Karpas-422 (cell line): ENCODE results near the gene FAM13A. TPM values are rescaled to one million over a fixed set of nuclear protein-coding genes. Genes with fewer than 3 reads are reported as not detected.

Experiments used
- DNase-seq: peaks from one replicate; pipeline ENCODE4 v3.0.0-alpha.2; 2015
- H2AFZ ChIP-seq: fragments of 200-600 bp; sonication (generic); 2 replicates; pipeline ENCODE4 v1.6.1; 2014; ENCODE audit warnings: antibody characterized with exemption, low read length, mixed read lengths
- H3K27ac ChIP-seq: fragments of 200-600 bp; sonication (generic); 2 replicates; pipeline ENCODE4 v1.5.1; 2014; ENCODE audit warnings: mild to moderate bottlenecking, low read length, moderate library complexity
- H3K27me3 ChIP-seq: fragments of 200-600 bp; sonication (generic); 2 replicates; pipeline ENCODE4 v1.6.1; 2014; ENCODE audit warnings: low read length, mixed read lengths
- H3K36me3 ChIP-seq: fragments of 200-600 bp; sonication (generic); 2 replicates; pipeline ENCODE4 v1.6.1; 2014; ENCODE audit warnings: low read length, mixed read lengths; ENCODE audit not compliant: insufficient read depth
- H3K4me1 ChIP-seq: fragments of 200-600 bp; sonication (generic); 2 replicates; pipeline ENCODE4 v1.6.1; 2014; ENCODE audit warnings: mild to moderate bottlenecking, low read length, mixed read lengths
- H3K4me2 ChIP-seq: fragments of 200-600 bp; sonication (generic); 2 replicates; pipeline ENCODE4 v1.6.1; 2014; ENCODE audit warnings: low read length, low read depth, mild to moderate bottlenecking; ENCODE audit not compliant: poor library complexity, severe bottlenecking
- H3K4me3 ChIP-seq: fragments of 200-600 bp; sonication (generic); 2 replicates; pipeline ENCODE4 v1.5.1; 2014; ENCODE audit warnings: mild to moderate bottlenecking, antibody characterized with exemption, low read length, mixed read lengths
- H3K79me2 ChIP-seq: fragments of 200-600 bp; sonication (generic); 2 replicates; pipeline ENCODE4 v1.6.1; 2014; ENCODE audit warnings: mild to moderate bottlenecking, low read length, mixed read lengths
- H3K9ac ChIP-seq: fragments of 200-600 bp; sonication (generic); 2 replicates; pipeline ENCODE4 v1.6.0; 2014; ENCODE audit warnings: low read length
- H3K9me2 ChIP-seq: fragments of 200-600 bp; sonication (generic), shearing (Covaris generic); replicated peaks from 2 replicates; pipeline ENCODE4 v1.6.0; 2014; ENCODE audit warnings: mild to moderate bottlenecking, low read length, moderate library complexity; ENCODE audit not compliant: insufficient read depth
- H3K9me3 ChIP-seq: fragments of 300-700, 200-600 bp; sonication (generic); 2 replicates; pipeline ENCODE4 v1.6.1; 2014; ENCODE audit warnings: low read length, mixed read lengths
- H4K20me1 ChIP-seq: fragments of 200-600 bp; sonication (generic); 2 replicates; pipeline ENCODE4 v1.6.1; 2014; ENCODE audit warnings: mild to moderate bottlenecking, antibody characterized with exemption, low read length, low read depth; ENCODE audit not compliant: insufficient read depth
- total RNA-seq: library from RNA; depleted of rRNA; stranded (reverse); fragments of >200 nt; shearing (Covaris generic); gene quantifications from 2 replicates; pipeline ENCODE4 v1.2.3, GENCODE V29; 2014; ENCODE audit warnings: low replicate concordance

Gene FAM13A
- total RNA-seq, 1 experiment from 2014 or later: 0.30 TPM

DNA sequence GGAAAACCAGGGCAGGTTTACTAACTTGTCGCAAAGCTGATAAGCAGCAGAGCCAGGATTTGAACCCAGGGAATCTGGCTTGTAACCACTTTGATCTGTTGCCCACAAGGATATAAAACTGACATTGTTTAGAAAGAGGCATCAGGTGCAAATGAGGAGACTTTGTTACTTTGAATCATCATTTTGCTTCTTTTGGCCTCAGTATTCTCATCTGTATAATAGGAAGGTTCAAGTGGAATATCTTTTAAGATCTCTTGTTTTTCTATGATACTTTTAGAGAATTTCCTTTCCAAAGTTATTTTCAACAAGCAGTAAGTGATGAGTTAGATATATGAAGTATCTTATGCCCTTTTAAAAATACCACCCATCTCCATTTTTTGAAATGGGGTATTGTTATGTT is 301.5 kb downstream of the FAM13A start:
- H3K79me2 ChIP-seq: no peaks in the 10 kb centered on the region
- H2AFZ ChIP-seq: no peak overlapping the region
- H3K4me3 ChIP-seq: no peak overlapping the region
- no peak overlapping the region for H3K27ac ChIP-seq
- no peaks in the 10 kb centered on the region for H3K27me3 ChIP-seq
- H3K4me1 ChIP-seq: no peaks in the 10 kb centered on the region
- DNase-seq: no peak
- no peaks in the 10 kb centered on the region for H4K20me1 ChIP-seq
- H3K4me2 ChIP-seq: no peak overlapping the region
- H3K9me2 ChIP-seq: no peaks in the 10 kb centered on the region
- H3K9me3 ChIP-seq: no peaks in the 10 kb centered on the region
- H3K9ac ChIP-seq: no peak overlapping the region
- H3K36me3 ChIP-seq: no peaks in the 10 kb centered on the region

DNA sequence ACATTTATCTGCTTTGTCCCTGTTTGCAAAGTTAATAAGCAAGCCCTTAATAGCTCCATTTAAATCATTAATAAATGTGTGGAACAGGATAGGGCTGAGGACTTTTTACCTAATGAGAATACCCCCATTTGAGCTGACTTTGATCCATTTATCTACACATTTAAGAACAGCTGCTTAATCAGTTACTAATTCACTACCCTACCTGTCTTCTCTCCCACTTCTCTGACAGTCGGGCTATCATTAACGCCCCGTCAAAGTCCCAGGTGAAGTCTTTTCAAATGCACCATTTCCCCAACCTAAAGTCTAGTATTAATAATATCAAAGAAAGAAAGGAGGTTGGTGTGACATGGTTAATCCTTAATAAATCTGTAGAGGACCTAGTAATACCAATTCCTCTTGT is 302.2 kb downstream of the FAM13A start:
- Histone ChIP-seq H3K9ac (no peak overlapping the region), H3K4me3 (no peak overlapping the region)

DNA sequence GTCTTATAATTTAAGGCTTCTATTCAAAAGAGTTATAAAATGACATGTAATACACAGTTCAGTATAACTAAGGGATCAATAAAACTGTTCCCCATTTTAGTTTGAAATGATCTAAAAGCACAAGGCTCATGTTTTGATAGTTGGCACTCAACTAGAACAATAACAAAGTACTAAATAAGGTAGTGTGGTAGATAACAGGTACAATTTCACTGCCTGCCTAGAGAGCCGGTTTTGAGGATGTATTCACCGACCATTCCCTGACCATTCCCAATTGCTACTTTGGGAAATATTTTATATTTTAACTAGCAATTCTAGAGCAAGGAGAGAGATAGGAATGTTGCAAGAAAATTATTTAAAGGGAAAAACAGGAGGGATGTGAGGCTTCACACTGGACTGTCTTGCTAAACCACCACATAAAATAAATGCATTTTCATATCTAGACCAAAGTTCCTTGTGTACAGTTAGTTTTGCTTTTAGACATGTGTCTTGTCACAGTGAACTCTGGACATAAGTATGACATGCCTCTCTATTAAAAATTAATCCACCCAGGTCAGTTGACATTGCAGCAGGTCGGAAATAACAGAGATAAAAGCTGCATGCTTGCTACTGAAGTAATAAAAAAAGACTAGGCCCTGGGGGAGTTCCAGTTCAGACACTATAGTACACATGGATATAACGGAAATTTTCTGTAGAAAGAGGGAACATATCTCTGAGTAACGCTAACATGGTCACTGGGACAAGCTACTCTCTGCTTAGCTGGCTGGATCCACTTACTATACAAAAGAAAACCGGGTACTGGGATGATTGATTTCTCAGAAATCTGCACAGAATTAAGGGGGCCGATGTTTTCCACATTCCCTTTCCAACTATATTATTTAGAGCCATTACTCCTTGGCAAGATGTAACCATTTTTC is 303.1 kb downstream of the FAM13A start:
- DNase-seq: no peak
- no peak overlapping the region for H3K4me3 ChIP-seq
- H3K9ac ChIP-seq: no peak overlapping the region

More for the DNA sequence above, 302.2 kb downstream of the FAM13A start:
- H3K9me3 ChIP-seq: no peaks in the 10 kb centered on the region
- no peaks in the 10 kb centered on the region for H4K20me1 ChIP-seq
- no peaks in the 10 kb centered on the region for H3K36me3 ChIP-seq
- H3K79me2 ChIP-seq: no peaks in the 10 kb centered on the region
- no peaks in the 10 kb centered on the region for H3K4me1 ChIP-seq
- no peak for DNase-seq
- H3K4me2 ChIP-seq: no peak overlapping the region
- no peaks in the 10 kb centered on the region for H3K27me3 ChIP-seq
- no peak overlapping the region for H3K27ac ChIP-seq
- no peaks in the 10 kb centered on the region for H3K9me2 ChIP-seq
- no peak overlapping the region for H2AFZ ChIP-seq

DNA sequence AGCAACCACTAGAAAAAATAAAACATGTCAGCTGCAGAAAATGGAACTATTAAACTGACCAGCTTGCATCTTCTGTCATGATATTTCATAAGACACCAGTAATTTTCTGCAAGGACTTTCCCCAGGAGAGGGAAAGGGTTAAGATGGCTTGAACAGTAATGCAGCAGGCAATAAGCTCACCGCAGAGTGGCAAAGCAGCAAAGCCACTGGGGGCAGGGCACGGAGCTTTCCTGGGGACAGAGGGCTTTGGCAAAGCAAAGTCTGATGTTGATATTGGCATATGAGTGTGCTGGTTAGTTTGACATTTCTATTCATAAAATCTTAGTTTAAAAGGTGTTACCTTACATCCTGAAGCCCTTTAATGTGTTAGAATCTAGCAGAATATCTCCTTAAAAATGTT is 304.2 kb downstream of the FAM13A start:
- DNase-seq: no peak
- no peaks in the 10 kb centered on the region for H3K9me2 ChIP-seq
- no peak overlapping the region for H3K4me2 ChIP-seq
- no peak overlapping the region for H2AFZ ChIP-seq
- no peak overlapping the region for H3K4me3 ChIP-seq
- no peak overlapping the region for H3K9ac ChIP-seq
- no peaks in the 10 kb centered on the region for H3K9me3 ChIP-seq
- H3K27me3 ChIP-seq: no peaks in the 10 kb centered on the region
- no peak overlapping the region for H3K27ac ChIP-seq
- no peaks in the 10 kb centered on the region for H4K20me1 ChIP-seq
- H3K4me1 ChIP-seq: no peaks in the 10 kb centered on the region
- H3K79me2 ChIP-seq: no peaks in the 10 kb centered on the region
- no peaks in the 10 kb centered on the region for H3K36me3 ChIP-seq

More for the DNA sequence above, 303.1 kb downstream of the FAM13A start:
- H3K27ac ChIP-seq: no peak overlapping the region
- H3K4me1 ChIP-seq: no peaks in the 10 kb centered on the region
- no peaks in the 10 kb centered on the region for H3K27me3 ChIP-seq
- no peaks in the 10 kb centered on the region for H3K36me3 ChIP-seq
- no peak overlapping the region for H3K4me2 ChIP-seq
- H4K20me1 ChIP-seq: no peaks in the 10 kb centered on the region
- H3K9me2 ChIP-seq: no peaks in the 10 kb centered on the region
- no peaks in the 10 kb centered on the region for H3K79me2 ChIP-seq
- no peak overlapping the region for H2AFZ ChIP-seq
- H3K9me3 ChIP-seq: no peaks in the 10 kb centered on the region

DNA sequence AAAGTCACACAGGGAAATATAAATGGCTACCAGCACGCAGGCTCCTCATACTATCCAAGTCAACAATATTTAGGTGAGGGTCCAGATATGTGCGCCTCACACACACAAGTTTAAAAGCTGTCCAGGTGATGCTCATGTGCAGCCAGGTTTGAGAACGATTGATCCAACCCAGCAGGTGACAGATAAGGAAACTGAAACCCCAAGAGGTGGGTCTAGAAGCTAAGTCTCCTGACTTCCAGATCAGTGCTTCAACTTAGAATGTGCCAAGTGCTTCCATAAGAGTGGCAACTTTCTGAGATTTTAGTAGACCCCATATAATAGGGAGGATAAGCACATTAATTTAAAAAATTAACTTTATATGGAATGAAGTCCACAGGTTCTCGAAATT is 304.9 kb downstream of the FAM13A start:
- Histone ChIP-seq H3K9me2 (no peaks in the 10 kb centered on the region), H3K36me3 (no peaks in the 10 kb centered on the region), H3K9ac (no peak overlapping the region), H3K4me1 (no peaks in the 10 kb centered on the region), H3K27me3 (no peaks in the 10 kb centered on the region), H4K20me1 (no peaks in the 10 kb centered on the region), H3K9me3 (no peaks in the 10 kb centered on the region), H3K79me2 (no peaks in the 10 kb centered on the region), H3K4me2 (no peak overlapping the region), H2AFZ (no peak overlapping the region), H3K4me3 (no peak overlapping the region), H3K27ac (no peak overlapping the region)
- DNase-seq: no peak

DNA sequence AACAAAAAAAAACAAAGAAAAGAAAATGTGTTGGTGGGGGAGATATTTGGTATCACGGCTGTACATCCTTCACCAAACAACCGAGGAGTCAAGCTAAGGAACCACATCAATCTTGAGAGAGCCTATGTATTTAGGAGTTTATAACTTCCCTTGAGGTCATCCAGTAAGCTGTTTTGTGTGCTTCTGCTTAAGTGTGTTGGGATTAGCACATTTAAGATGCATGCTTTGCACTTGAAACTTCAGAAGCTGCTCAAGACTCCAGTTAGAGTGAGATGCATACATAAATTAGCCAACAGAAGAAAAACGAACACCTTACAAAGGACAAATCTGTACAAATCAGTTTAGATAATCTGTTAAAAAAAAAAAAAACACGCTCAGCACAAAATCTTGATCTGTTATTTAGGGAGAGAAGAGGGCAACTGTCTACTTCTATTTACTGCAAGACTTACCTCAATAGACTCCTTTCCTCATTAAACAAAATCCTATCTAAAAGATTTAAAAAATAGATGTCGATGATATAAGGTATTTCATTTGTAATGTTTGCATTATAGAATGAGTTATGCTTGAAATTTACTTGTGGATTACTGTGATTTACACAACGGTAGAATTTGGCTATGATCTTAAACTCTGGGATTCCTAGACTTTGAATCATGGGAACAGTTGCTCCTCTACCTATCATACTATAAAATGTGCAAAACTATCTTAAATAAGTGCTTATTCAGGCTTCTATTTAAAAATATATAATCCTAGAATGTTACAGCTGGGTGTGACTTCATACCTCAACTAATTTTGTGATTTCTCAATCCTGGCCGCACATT is 305.5 kb downstream of the FAM13A start:
- Histone ChIP-seq H2AFZ (no peak overlapping the region), H3K4me3 (no peak overlapping the region), H3K36me3 (no peaks in the 10 kb centered on the region), H3K79me2 (no peaks in the 10 kb centered on the region), H3K9me3 (no peaks in the 10 kb centered on the region), H3K4me1 (no peaks in the 10 kb centered on the region), H3K27ac (no peak overlapping the region), H3K9ac (no peak overlapping the region), H3K27me3 (no peaks in the 10 kb centered on the region), H4K20me1 (no peaks in the 10 kb centered on the region), H3K4me2 (no peak overlapping the region), H3K9me2 (no peaks in the 10 kb centered on the region)
- DNase-seq: no peak

DNA sequence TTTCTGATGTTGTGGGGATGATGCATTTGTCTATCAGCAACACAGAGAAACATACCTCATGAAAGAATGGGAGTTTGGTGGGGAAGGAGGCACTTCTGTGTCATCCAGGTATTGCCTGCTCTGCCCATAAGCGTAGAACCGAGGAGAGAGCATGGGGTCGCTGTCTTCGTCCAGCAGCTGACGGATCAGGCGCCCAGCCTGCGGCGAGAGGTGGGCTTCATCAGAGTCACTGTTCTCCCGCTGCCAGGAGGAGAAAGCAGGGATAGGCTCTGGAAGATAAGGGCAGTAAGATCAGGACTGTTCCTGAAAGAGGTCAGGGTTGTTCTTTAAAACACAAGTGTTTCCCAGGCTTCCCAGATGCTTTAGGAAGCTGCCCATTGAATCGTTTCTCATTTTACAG is 306.6 kb downstream of the FAM13A start:
- no peak for DNase-seq
- no peaks in the 10 kb centered on the region for H3K27me3 ChIP-seq
- H3K36me3 ChIP-seq: no peaks in the 10 kb centered on the region

DNA sequence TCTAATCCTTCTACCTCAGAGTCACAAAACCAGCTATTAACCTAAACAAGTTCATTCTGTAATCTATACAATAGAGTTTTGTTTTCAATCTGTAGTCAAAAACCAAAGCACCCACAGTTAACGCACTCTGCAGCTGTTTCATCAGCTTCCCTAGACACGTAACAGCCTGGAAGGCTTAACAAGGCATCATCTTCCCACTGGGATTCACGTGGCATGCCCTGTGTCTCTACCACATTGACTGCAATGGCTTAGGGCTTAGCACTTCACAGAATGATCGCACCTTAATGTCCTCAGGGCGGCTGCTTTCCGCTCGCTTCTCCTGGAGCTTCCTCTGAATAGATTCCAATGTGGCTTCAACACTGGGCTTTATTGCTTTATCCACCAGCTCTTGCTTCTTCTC is 309.6 kb downstream of the FAM13A start:
- no peak overlapping the region for H3K9ac ChIP-seq
- H3K27me3 ChIP-seq: no peaks in the 10 kb centered on the region; the same call in 1 of the 2 replicates
- H3K4me3 ChIP-seq: no peak overlapping the region
- H3K4me2 ChIP-seq: no peak overlapping the region
- no peaks in the 10 kb centered on the region for H4K20me1 ChIP-seq
- H3K4me1 ChIP-seq: no peaks in the 10 kb centered on the region
- no peaks in the 10 kb centered on the region for H3K9me2 ChIP-seq
- no peaks in the 10 kb centered on the region for H3K36me3 ChIP-seq
- no peak overlapping the region for H2AFZ ChIP-seq
- no peak for DNase-seq
- H3K79me2 ChIP-seq: no peaks in the 10 kb centered on the region
- no peak overlapping the region for H3K27ac ChIP-seq
- no peaks in the 10 kb centered on the region for H3K9me3 ChIP-seq

More for the DNA sequence above, 306.6 kb downstream of the FAM13A start:
- Histone ChIP-seq H3K27ac (no peak overlapping the region), H3K4me1 (no peaks in the 10 kb centered on the region), H2AFZ (no peak overlapping the region), H3K79me2 (no peaks in the 10 kb centered on the region), H3K9me2 (no peaks in the 10 kb centered on the region), H4K20me1 (no peaks in the 10 kb centered on the region), H3K9me3 (no peaks in the 10 kb centered on the region), H3K9ac (no peak overlapping the region), H3K4me3 (no peak overlapping the region), H3K4me2 (no peak overlapping the region)
